Activated B cell treated with CpG ODN at 0.5 μM for 24 hours (primary cell): ENCODE results near the gene WWP2. TPM values are rescaled to one million over a fixed set of nuclear protein-coding genes. Genes with fewer than 3 reads are reported as not detected.
"Not testable (repeated sequence)": the region's sequence is repeated elsewhere in the genome, so short reads cannot be mapped to it uniquely, and the experiment has no call there.

ENCODE experiments used
- ATAC-seq: fragments of 200-7000 bp; cut with Tn5 transposase; one replicate; pipeline ENCODE4 v1.10.0; 2021; ENCODE audit warnings: low read depth, mild to moderate bottlenecking, moderate library complexity
- CTCF ChIA-PET: fragments of 350-600 bp; sonication (Branson Sonifier 250); formaldehyde crosslinking; loops from one replicate; lab custom pipeline; 2021; ENCODE audit warnings: antibody characterized with exemption; lab: Charles Lee
- POLR2A ChIA-PET: fragments of 350-600 bp; sonication (Branson Sonifier 250); formaldehyde crosslinking; loops from one replicate; lab custom pipeline; 2021; ENCODE audit warnings: antibody characterized with exemption; lab: Charles Lee
- DNase-seq: peaks from one replicate; pipeline ENCODE4 v3.0.0; 2022
- H3K27ac Mint-ChIP-seq: one replicate; pipeline ENCODE4 v1.8.0; 2020; ENCODE audit warnings: mixed read lengths
- H3K27me3 Mint-ChIP-seq: one replicate; pipeline ENCODE4 v1.8.0; 2021; ENCODE audit warnings: mixed read lengths
- H3K36me3 Mint-ChIP-seq: one replicate; pipeline ENCODE4 v1.8.0; 2021; ENCODE audit warnings: low read depth, mixed read lengths
- H3K4me1 Mint-ChIP-seq: one replicate; pipeline ENCODE4 v1.8.0; 2021; ENCODE audit warnings: mixed read lengths
- H3K4me3 Mint-ChIP-seq: one replicate; pipeline ENCODE4 v1.8.0; 2020; ENCODE audit warnings: mild to moderate bottlenecking, mixed read lengths
- H3K9me3 Mint-ChIP-seq: one replicate; pipeline ENCODE4 v1.8.0; 2020; ENCODE audit warnings: mixed read lengths
- CTCF ChIP-seq: fragments of 200-600 bp; IDR thresholded peaks from one replicate; pipeline ENCODE4 v1.8.0; 2022; ENCODE audit warnings: antibody characterized with exemption, mild to moderate bottlenecking
- intact Hi-C: fragments of 100-400 bp; cut with micrococcal nuclease; formaldehyde crosslinking; loops from one replicate; pipeline ENCODE4 v1.15.1; 2024
- total RNA-seq: library from RNA; stranded (reverse); gene quantifications from 2 replicates; pipeline ENCODE4 v1.2.3, GENCODE V29; 2022

The WWP2 gene
- total RNA-seq, 1 donor from 2014 or later = 80.8 TPM

- CTCF ChIA-PET = no interaction called here
- DNase-seq (no peak), ATAC-seq (no peak)
- Mint-ChIP-seq H3K4me3 (no peak overlapping the region), H3K36me3 (peaks cover 61% of the 10 kb centered on the region), H3K27me3 (no peaks in the 10 kb centered on the region), H3K27ac (no peak overlapping the region), H3K4me1 (peaks cover 6% of the 10 kb centered on the region), H3K9me3 (no peaks in the 10 kb centered on the region)
- POLR2A ChIA-PET = interaction anchor here (0.6 kb wide), 1 partner anchor 20 kb away, joined by 3 read pairs; no protein-coding TSS in a partner anchor
- no peak for TF ChIP-seq CTCF
- intact Hi-C loops = no loop called here
Measured at GRCh38 chr16:69814561-69814960, 52.4 kb downstream of the WWP2 start.

GRCh38 chr16:69815216-69815883 lies 53.2 kb downstream of the WWP2 start:
- peaks cover 56% of the 10 kb centered on the region for H3K36me3 Mint-ChIP-seq
- H3K4me1 Mint-ChIP-seq, intact Hi-C loops, ATAC-seq, H3K4me3 Mint-ChIP-seq, CTCF ChIA-PET, H3K27ac Mint-ChIP-seq, H3K27me3 Mint-ChIP-seq, H3K9me3 Mint-ChIP-seq, DNase-seq: not testable (repeated sequence)
- POLR2A ChIA-PET = interaction anchor here (0.6 kb wide), 1 partner anchor 20 kb away, joined by 3 read pairs; no protein-coding TSS in a partner anchor

GRCh38 chr16:69816996-69817395 lies 54.9 kb downstream of the WWP2 start:
- ATAC-seq (no peak), DNase-seq (no peak)
- Mint-ChIP-seq H3K27me3 (no peaks in the 10 kb centered on the region), H3K9me3 (no peaks in the 10 kb centered on the region), H3K27ac (no peak overlapping the region), H3K4me3 (no peak overlapping the region), H3K36me3 (peaks cover 58% of the 10 kb centered on the region), H3K4me1 (peaks cover under 1% of the 10 kb centered on the region)
- ChIA-PET POLR2A (no interaction called here), CTCF (no interaction called here)
- intact Hi-C loops = no loop called here
- no peak for TF ChIP-seq CTCF

GRCh38 chr16:69818891-69819545 lies 56.9 kb downstream of the WWP2 start:
- Mint-ChIP-seq H3K27me3 (no peaks in the 10 kb centered on the region), H3K36me3 (peaks cover 53% of the 10 kb centered on the region), H3K4me1 (peaks cover 16% of the 10 kb centered on the region), H3K9me3 (no peaks in the 10 kb centered on the region), H3K27ac (no peak overlapping the region), H3K4me3 (no peak overlapping the region)
- ChIA-PET POLR2A (no interaction called here), CTCF (no interaction called here)
- ATAC-seq (no peak), DNase-seq (no peak)
- TF ChIP-seq CTCF = no peak
- intact Hi-C loops = no loop called here

- TF ChIP-seq CTCF = no peak
- H3K4me1 Mint-ChIP-seq = peaks cover 18% of the 10 kb centered on the region
- no peaks in the 10 kb centered on the region for H3K27me3 Mint-ChIP-seq
- POLR2A ChIA-PET = interaction anchor here (0.7 kb wide), 1 partner anchor 67 kb away, joined by 4 read pairs; no protein-coding TSS in a partner anchor
- ATAC-seq = no peak
- H3K4me3 Mint-ChIP-seq = no peak overlapping the region
- DNase-seq = no peak
- H3K27ac Mint-ChIP-seq = no peak overlapping the region
- H3K9me3 Mint-ChIP-seq = no peaks in the 10 kb centered on the region
- CTCF ChIA-PET = no interaction called here
- H3K36me3 Mint-ChIP-seq = peaks cover 44% of the 10 kb centered on the region
- intact Hi-C loops = no loop called here
Measured at GRCh38 chr16:69820926-69821541, 58.9 kb downstream of the WWP2 start.
